Erythroblast (primary cell): ENCODE data around the gene TMC8.

ENCODE experiments used
- DNase-seq, 2 experiments: peaks; one replicate each; lab custom pipeline; 2025; lab: John Stamatoyannopoulos, UW
- GATA1 ChIP-seq: IDR thresholded peaks from 2 replicates; pipeline ENCODE4 v1.6.1; 2011; ENCODE audit warnings: low read depth, mild to moderate bottlenecking, control low read depth, low read length, moderate library complexity
- POLR2A ChIP-seq: IDR thresholded peaks from 2 replicates; pipeline ENCODE4 v1.6.1; 2011; ENCODE audit warnings: mild to moderate bottlenecking, low read length

Gene TMC8

DNA sequence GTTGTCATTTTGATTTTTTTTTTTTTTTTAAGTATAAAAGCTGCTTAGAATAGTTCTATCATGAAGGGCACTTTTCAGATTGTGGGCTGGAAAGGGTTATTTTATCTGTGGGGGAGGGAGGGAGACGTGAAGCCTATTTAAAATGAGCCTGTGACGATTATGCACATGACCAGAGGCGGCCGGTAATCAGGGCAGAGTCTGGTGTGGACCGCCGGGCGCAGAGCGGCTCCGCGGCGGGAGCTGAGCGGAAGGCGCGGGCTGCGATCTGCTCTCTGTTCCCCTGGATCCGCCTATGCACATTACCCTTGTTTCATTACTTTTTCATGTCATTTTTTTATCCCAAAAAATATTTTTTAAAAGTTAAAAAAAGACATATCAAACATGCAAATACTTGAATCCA, 25.5 kb upstream of the TMC8 start:
- DNase-seq = no peak
- no peak for TF ChIP-seq POLR2A
- no peak for TF ChIP-seq GATA1

DNA sequence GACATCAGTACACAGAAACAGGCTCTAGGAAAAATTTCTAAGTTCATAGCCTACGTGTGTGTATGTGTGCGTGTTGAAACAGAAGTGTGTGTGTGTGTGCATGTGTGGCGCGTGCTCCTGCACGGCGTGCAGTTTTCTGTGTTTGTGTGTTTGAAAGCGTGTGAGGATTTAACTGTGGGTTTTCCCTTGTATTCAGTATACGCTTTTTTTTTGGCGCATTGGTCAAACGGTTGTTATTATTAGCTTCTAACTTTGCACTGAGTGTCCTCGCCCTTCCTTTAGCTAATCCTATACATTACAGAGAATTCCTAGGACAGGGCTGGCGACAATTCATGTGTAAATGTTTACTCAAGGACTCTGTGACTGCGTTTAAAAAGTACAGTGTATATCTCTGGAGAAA, 25.0 kb upstream of the TMC8 start:
- TF ChIP-seq POLR2A (no peak), GATA1 (no peak)

DNA sequence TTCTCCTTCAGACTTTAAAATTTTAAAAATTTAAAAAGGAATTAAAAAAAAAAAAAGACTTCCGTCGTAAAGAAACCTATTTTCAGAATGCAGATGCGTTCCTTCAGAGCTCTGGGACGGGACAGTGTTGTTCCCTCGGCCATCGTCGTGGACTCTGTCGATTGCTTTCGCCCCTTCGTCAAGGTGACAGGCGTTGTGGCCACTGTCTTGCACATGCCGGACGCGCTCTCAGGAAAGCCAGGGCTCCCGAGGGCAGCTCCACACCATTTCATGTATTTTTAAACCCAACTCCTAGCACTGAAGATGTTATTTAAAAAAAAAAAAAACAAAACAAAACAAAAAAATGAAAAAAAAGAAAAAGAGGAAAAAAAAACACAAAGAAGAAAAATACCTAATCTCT, 24.4 kb upstream of the TMC8 start:
- TF ChIP-seq POLR2A (no peak), GATA1 (no peak)

More for the DNA sequence above, 25.0 kb upstream of the TMC8 start:
- no peak for DNase-seq

DNA sequence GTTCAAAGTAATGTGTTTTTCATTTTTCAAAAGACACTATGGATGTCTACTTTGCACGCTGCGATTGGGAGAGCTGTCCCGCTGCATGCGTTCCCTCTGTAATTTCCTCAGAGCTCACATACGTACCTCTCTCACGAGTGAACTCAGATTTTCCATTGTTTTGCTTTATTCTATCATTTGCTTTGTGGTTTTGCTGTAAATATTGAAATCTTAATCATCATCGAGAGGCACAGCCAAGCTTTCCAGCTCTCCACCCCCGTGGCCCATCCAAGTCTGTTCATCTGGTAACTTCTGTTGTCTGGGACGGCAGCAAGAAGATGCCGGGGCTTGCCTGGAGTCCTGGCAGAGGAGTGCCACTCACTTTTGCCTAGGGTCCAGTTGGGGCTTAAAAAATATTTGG, 23.1 kb upstream of the TMC8 start:
- DNase-seq = no peak
- TF ChIP-seq POLR2A (no peak), GATA1 (no peak)

More for the DNA sequence above, 24.4 kb upstream of the TMC8 start:
- no peak for DNase-seq

DNA sequence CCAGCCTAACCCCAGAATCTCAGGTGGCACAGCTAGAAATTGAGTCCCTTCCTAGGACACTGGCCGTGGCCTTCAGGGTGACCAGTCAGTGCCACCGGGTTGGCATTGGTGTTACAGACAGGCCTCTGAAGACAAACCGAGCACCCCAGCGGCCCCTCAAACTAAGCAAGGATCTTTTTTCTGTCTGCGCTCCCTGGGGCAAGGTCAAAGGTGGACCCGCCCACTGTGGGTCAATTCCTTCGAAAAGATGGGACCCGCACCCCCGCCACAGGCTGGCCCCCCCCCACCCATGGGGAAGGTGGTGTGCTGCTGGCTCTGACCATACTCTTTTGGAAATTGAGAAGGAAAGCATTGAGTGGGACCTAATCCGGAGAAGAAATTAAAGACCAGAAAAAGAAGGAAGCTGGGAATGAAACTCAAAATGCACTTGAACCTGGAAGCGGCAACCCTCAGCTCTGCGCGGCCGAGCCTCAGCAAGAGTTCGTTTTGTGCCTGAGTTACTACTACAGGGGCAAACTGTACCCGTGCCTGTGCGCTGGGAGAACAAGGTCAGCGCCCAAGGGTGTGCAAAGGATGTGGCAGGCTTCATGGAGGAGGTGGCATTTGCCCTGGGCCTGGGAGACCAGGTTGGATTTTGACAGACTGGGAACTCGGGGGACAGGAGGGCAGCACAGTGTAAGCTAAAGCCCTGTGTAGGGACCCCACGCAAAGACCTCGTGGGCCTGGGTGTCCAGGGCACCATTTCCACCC, 22.4 kb upstream of the TMC8 start:
- DNase-seq = no peak
- TF ChIP-seq POLR2A (peak; percentile 10), GATA1 (no peak)

DNA sequence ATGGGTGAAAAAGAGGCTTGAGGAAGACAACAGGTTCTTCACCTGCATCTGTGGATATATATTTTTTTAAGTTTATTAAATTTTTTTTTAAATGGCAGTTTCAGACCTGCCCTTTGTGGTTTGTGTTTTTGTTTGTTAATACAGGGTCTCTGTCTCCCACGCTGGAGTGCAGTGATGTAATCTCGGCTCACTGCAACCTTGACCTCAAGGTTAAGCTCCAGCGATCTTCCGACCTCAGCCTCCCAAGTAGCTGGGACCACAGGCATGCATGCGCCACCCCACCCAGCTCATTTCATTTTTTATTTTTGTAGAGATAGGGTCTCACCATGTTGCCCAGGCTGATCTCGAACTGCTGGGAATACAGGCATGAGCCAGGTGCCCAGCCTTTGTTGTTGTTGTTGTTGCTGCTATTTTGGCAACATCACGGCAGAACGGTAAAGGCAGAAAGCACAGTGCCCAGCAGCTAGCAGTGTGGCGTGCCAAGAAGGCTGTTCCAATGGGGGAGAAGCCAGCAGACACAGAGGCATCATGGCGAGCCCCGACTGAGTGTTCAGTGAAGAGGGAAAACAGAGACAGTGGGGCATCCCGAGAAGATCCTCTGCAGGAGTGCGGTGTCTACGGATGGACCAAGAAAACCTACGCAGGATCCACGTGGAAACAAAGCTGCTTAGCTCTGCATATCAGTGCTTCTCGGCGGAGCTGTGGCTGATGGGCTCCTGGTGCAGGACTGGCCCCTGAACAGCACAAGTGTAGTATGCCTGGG, 21.7 kb upstream of the TMC8 start:
- DNase-seq = no peak
- no peak for TF ChIP-seq GATA1
- no peak for TF ChIP-seq POLR2A

DNA sequence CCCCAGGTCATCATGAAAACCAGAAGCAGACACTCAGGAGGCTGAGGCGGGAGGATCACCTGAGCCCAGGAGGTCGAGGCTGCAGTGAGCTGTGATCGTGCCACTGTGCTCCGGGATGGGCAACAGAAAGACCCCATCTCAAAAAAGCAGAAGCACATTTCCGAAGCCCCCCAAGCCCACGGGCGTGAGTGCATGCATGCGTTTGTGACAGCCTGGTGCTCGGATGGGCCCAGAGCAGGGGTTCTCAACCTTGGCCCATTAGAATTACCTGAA, 21.1 kb upstream of the TMC8 start:
- DNase-seq = no peak
- TF ChIP-seq POLR2A = no peak
- no peak for TF ChIP-seq GATA1

DNA sequence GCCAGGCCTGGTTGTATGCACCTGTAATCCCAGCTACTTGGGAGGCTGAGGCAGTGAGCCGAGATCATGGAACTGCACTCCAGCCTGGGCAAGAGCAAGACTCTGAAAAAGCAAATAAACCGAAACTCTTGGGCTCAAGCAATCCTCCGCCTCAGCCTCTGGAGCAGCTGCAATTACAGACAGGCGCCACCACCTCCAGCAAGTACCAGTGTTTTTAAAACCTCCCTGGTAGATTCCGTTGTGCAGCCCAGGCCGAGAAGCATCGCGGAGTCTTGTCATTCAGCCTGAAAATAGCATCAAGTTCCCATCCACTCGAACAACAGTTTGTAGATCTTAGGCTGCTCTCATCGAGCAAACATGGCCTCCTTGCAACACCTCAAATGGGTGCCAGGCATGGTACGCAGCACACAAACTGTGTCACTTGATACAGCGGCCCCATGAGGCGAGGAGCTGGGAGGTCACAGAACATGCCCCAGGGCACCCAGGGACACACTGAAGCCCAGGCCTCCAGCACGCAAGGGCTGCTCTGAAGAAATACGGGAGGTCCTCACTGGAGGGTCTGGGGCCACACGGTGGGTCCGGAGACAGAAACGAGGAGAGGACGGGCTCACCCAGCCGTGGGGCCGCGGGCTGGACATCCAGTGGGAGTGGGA, 20.1 kb upstream of the TMC8 start:
- DNase-seq = no peak
- TF ChIP-seq POLR2A = no peak
- no peak for TF ChIP-seq GATA1

DNA sequence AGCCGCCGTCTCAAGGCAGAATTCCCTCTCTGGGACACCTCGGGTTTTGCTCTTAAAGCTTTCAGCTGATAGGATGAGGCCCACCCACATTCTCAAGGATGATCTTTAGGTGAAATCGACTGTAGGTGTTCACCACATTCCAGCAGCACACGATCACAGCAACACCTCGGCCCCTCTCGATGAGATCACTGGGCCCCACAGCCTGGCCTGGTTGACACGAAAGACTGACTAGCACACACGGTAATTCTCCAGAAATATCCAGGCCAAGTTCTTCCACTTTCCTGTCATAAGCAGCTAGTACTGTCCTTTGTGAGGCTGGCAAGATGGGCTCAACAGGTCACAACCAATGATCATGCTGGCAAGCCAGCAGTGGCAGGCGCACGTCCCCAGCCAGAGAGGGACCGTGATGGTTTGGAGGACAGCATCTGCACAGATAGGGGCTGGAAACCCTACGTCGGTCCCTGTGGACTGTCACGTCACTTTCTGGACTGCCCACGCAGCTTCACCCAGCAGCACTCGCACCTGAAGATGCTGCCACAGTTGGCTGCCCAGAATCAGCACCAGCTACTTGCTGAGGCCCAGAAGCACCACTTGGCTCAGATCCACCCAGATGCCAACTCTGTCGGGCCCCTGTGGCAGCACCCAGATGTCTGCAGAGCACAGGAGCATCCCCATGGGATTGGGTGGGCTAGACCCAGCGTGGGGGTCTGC, 19.4 kb upstream of the TMC8 start:
- TF ChIP-seq POLR2A (no peak), GATA1 (no peak)
- DNase-seq = no peak

DNA sequence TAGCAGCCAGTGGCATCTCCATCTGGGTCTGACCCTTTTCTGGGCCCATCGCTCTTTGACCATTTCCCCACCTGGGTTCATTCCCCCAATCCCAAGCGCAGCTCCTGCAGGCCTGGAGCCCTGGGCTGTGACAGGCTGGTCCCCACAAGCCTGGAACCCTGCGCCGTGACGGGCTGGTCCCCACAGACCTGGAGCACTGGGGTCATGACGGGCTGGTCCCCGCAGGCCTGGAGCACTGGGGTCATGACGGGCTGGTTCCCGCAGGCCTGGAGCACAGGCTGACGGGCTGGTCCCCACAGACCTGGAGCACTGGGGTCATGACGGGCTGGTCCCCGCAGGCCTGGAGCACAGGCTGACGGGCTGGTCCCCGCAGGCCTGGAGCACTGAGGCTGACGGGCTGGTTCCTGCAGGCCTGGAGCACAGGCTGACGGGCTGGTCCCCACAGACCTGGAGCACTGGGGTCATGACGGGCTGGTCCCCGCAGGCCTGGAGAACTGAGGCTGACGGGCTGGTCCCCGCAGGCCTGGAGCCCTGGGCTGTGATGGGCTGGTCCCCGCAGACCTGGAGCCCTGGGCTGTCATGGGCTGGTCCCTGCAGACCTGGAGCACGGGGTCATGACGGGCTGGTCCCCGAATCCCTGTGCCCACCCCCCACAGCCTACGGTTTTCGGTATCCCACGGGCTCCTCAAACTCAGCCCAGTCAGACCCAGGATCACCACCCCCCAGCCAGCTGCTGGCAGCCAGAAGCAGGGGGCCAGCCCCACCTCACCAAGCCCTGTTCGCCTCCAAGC, 18.6 kb upstream of the TMC8 start:
- TF ChIP-seq GATA1 (no peak), POLR2A (no peak)

DNA sequence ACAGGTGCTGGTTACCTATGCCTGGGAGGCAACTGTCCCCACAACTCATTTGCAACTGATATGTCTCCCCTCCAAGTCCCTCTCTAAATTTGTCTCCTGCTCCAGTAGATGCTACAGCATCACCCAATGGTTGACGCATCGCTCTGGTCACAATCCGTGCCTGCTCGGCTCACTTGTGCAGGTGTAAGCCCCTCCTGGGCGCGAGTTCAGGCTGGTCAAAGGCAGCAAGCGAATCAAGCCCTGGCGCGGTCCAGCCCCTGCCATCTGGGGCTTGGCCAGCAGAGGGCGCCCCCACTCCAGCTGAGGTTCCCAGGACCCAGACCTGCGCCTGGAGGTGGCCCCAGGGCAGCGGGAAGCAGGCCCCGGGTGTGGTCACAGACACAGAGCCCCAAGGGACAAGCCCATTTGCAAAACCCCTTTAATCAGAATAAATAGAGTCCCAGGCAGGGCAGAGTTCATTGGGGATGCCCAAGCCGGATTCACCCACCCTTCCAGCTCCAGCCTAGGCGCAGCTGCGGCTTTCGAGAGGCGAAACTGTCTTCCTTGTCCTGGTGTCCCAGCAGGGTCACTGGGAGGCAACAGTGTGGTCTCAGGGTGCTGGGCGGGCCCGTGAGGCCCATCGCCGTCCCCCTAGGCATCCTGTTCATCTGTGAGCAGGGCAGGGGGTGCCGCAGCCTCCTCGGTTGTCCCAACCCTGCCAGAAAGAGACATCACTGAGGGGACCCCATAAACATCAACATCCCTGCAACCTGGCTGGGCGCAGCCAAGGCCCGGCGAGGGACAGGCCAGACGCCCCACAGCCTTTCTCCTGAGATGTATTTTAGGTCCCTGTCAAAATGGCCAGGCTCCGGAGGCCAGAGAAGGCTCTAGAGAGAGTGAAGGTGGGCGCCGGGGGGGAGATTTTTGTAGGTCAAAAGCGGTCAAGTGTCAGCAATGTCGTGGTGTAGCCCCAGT, 17.8 kb upstream of the TMC8 start:
- DNase-seq = peak; percentile 80 to 88
- no peak for TF ChIP-seq GATA1
- no peak for TF ChIP-seq POLR2A

More for the DNA sequence above, 18.6 kb upstream of the TMC8 start:
- no peak for DNase-seq
